ENCODE data around the gene ARHGEF4. TPM values are rescaled to one million over a fixed set of nuclear protein-coding genes. Genes with fewer than 3 reads are reported as not detected.

ARHGEF4 gene
- total and polyA plus RNA-seq, 10 of the 15 experiments (the other 5 are each of a cell fraction or from before 2014, with no cell fraction given): 0.02 to 0.24 (median 0.16) TPM; not detected in 6

- no peak for TF ChIP-seq USF2 (IDR thresholded peaks at IDR 0.05; ENCODE audit: borderline replicate concordance, low read depth, low read length)
Observed at GRCh38 chr2:130834091-130834930, 2.4 kb upstream of the ARHGEF4 start (continued).

- Histone ChIP-seq H3K36me3 (ENCODE audit: control insufficient read depth in 2 of 2, insufficient read depth in 2 of 2, low read length in 1 of 2) (no peaks in the 10 kb centered on the region), H3K9me3 (replicated peaks; ENCODE audit: control insufficient read depth, insufficient read depth, low read length) (no peaks in the 10 kb centered on the region), H3K9ac (ENCODE audit: control insufficient read depth, insufficient read depth, low read length) (no peak overlapping the region), H3K79me2 (ENCODE audit: control insufficient read depth, insufficient read depth, low read length) (no peaks in the 10 kb centered on the region), H3K4me3 (no peak overlapping the region), H2AFZ (ENCODE audit: control insufficient read depth, low read depth, low read length) (no peak overlapping the region), H3K4me2 (ENCODE audit: control insufficient read depth, insufficient read depth) (no peak overlapping the region), H3K27me3 (replicated peaks in 1 of 2; ENCODE audit: control insufficient read depth in 2 of 2, insufficient read depth in 2 of 2, low read length in 1 of 2) (peaks cover 3% of the 10 kb centered on the region in 2 experiments; a peak in 3 of 4 replicates), H3K4me1 (ENCODE audit: control insufficient read depth, insufficient read depth, low read length) (no peaks in the 10 kb centered on the region), H3K27ac (ENCODE audit: control insufficient read depth, insufficient read depth) (no peak overlapping the region), H4K20me1 (ENCODE audit: control insufficient read depth, insufficient read depth) (no peaks in the 10 kb centered on the region)
- intact Hi-C loops (cut with micrococcal nuclease; ENCODE audit: unreplicated experiment): no loop called here
- POLR2A ChIA-PET: no interaction called here
- FAIRE-seq: no peak
- WGBS (ENCODE audit: insufficient coverage, insufficient replicate concordance, low lambda C conversion rate, missing lambda C conversion rate): 40% methylated on average over 18 of the region's 18 CpGs
- BruUV-seq (replicated peaks): no TSS peak
- SMC1A ChIA-PET (ENCODE audit: uncharacterized antibody, unreplicated experiment): no interaction called here
- no peak for DNase-seq (ENCODE audit: low read depth, low spot score)
- RAD21 ChIA-PET (ENCODE audit: unreplicated experiment): no interaction called here
- no peak for ATAC-seq
- in situ Hi-C loops (cut with MboI): no loop called here
- CTCF ChIA-PET: no interaction called here
- no peak for TF ChIP-seq YY1 (IDR thresholded peaks at IDR 0.05; ENCODE audit: low read depth, low read length)
- no peak for TF ChIP-seq CUX1 (IDR thresholded peaks at IDR 0.05; ENCODE audit: insufficient replicate concordance, low read depth, low read length)
- no peak for TF ChIP-seq EP300 (IDR thresholded peaks at IDR 0.05; ENCODE audit: borderline replicate concordance in 1 of 2, control insufficient read depth in 1 of 2, low read depth in 2 of 2, low read length in 2 of 2)
- TF ChIP-seq TCF7 (IDR thresholded peaks at IDR 0.05; ENCODE audit: borderline replicate concordance): no peak
- no peak for TF ChIP-seq ZBTB4 (CRISPR knock-in tag; IDR thresholded peaks at IDR 0.05)
- no peak for TF ChIP-seq HDGF (IDR thresholded peaks at IDR 0.05)
Observed at GRCh38 chr2:130834931-130835765, 1.6 kb upstream of the ARHGEF4 start.
